A172 (cell line): Measurements from ENCODE around the gene FNDC11. TPM values are rescaled to one million over a fixed set of nuclear protein-coding genes. Genes with fewer than 3 reads are reported as not detected.
A peak's percentile ranks its signal among the peaks of the same experiment; 100 is the strongest.

Experiments
- DNase-seq: peaks from one replicate; pipeline ENCODE4 v3.0.0-alpha.2; 2015; ENCODE audit warnings: low spot score
- total RNA-seq: library from RNA; depleted of rRNA; stranded (reverse); fragments of >200 nt; shearing (Covaris generic); gene quantifications from 2 replicates; pipeline ENCODE4 v1.2.3, GENCODE V29; 2014

FNDC11 gene
- total RNA-seq, 1 experiment from 2014 or later, result 1.8 TPM

GRCh38 chr20:63539441-63540370, 14.3 kb upstream of the FNDC11 start:
- DNase-seq, result no peak

GRCh38 chr20:63540417-63541186, 13.4 kb upstream of the FNDC11 start:
- DNase-seq, result no peak

- DNase-seq, result no peak
These were observed 12.6 kb upstream of the FNDC11 start for GRCh38 chr20:63541371-63541770.

GRCh38 chr20:63542031-63542559, 11.9 kb upstream of the FNDC11 start:
- no peak for DNase-seq

GRCh38 chr20:63542696-63543095, 11.3 kb upstream of the FNDC11 start:
- no peak for DNase-seq

GRCh38 chr20:63543131-63543530, 10.8 kb upstream of the FNDC11 start:
- no peak for DNase-seq

GRCh38 chr20:63543733-63544132, 10.2 kb upstream of the FNDC11 start:
- no peak for DNase-seq

- DNase-seq, result no peak
These were observed 9.6 kb upstream of the FNDC11 start for GRCh38 chr20:63544241-63544957.

GRCh38 chr20:63544958-63545516, 8.9 kb upstream of the FNDC11 start:
- DNase-seq, result peak; percentile 93

- no peak for DNase-seq
These were observed 8.1 kb upstream of the FNDC11 start for GRCh38 chr20:63545814-63546213.

GRCh38 chr20:63546256-63546955, 7.6 kb upstream of the FNDC11 start:
- no peak for DNase-seq

- DNase-seq, result no peak
These were observed 6.8 kb upstream of the FNDC11 start for GRCh38 chr20:63546956-63547724.

- DNase-seq, result peak; percentile 26
These were observed 6.1 kb upstream of the FNDC11 start, which contains the start of gene SRMS for GRCh38 chr20:63547725-63548480. Gene SRMS, minus strand, starts transcription at chr20:63547749. Its CDS starts 286 bp downstream, at chr20:63547463.

GRCh38 chr20:63548542-63548941, 5.4 kb upstream of the FNDC11 start:
- DNase-seq, result no peak

GRCh38 chr20:63549019-63549418, 4.9 kb upstream of the FNDC11 start:
- no peak for DNase-seq

GRCh38 chr20:63549679-63550282, 4.2 kb upstream of the FNDC11 start:
- no peak for DNase-seq

- no peak for DNase-seq
These were observed 2.9 kb upstream of the FNDC11 start for GRCh38 chr20:63551068-63551467.

- no peak for DNase-seq
These were observed 1.3 kb upstream of the FNDC11 start for GRCh38 chr20:63552481-63553249.
